Fibroblast of lung (primary cell): ENCODE data around the gene PEX14. TPM values are rescaled to one million over a fixed set of nuclear protein-coding genes. Genes with fewer than 3 reads are reported as not detected.

Experiments used
- DNase-seq, 2 donors: peaks; one replicate each; pipeline versions ENCODE4 v3.0.0 to v3.0.0-alpha.2; 2010; ENCODE audit warnings: low read depth in 2 of 2
- H2AFZ ChIP-seq: 2 replicates; pipeline ENCODE4 v1.5.1; 2012; ENCODE audit warnings: low read length, control low read depth, inconsistent platforms
- H3K27ac ChIP-seq: 2 replicates; pipeline ENCODE4 v1.5.1; 2011; ENCODE audit warnings: low read length, control low read depth; ENCODE audit not compliant: insufficient read depth
- H3K27me3 ChIP-seq: 2 replicates; pipeline ENCODE4 v1.5.1; 2011; ENCODE audit warnings: mild to moderate bottlenecking, low read length; ENCODE audit not compliant: control insufficient read depth, insufficient read depth
- H3K36me3 ChIP-seq: 2 replicates; pipeline ENCODE4 v1.5.1; 2011; ENCODE audit warnings: low read length; ENCODE audit not compliant: control insufficient read depth, insufficient read depth
- H3K4me1 ChIP-seq: 2 replicates; pipeline ENCODE4 v1.5.1; 2011; ENCODE audit warnings: low read length; ENCODE audit not compliant: control insufficient read depth, insufficient read depth; ENCODE audit errors: extremely low read depth
- H3K4me2 ChIP-seq: 2 replicates; pipeline ENCODE4 v1.5.1; 2011; ENCODE audit warnings: low read length, control low read depth; ENCODE audit not compliant: insufficient read depth; ENCODE audit errors: extremely low read depth
- H3K4me3 ChIP-seq, 4 experiments: fragments of 200-600 bp in 1 of 4; sonication (generic) in 1 of 4; replicated peaks in 1 of 4; 2 replicates each; pipeline ENCODE4 v1.5.1; 2011 to 2016; ENCODE audit warnings: low read length in 4 of 4, low read depth in 3 of 4, mild to moderate bottlenecking in 3 of 4, control low read depth in 2 of 4, inconsistent platforms in 1 of 4, mixed read lengths in 1 of 4; ENCODE audit not compliant: insufficient read depth in 1 of 4; ENCODE audit errors: control extremely low read depth in 1 of 4
- H3K79me2 ChIP-seq: 2 replicates; pipeline ENCODE4 v1.5.1; 2012; ENCODE audit warnings: mild to moderate bottlenecking, low read length, inconsistent platforms; ENCODE audit not compliant: control insufficient read depth, insufficient read depth
- H3K9ac ChIP-seq: 2 replicates; pipeline ENCODE4 v1.5.1; 2011; ENCODE audit warnings: mild to moderate bottlenecking, low read length, control low read depth; ENCODE audit not compliant: insufficient read depth
- H3K9me3 ChIP-seq: 2 replicates; pipeline ENCODE4 v1.5.1; 2012; ENCODE audit warnings: low read depth, low read length; ENCODE audit not compliant: control insufficient read depth, insufficient read depth
- H4K20me1 ChIP-seq: 2 replicates; pipeline ENCODE4 v1.5.1; 2011; ENCODE audit warnings: low read length; ENCODE audit not compliant: control insufficient read depth, insufficient read depth; ENCODE audit errors: extremely low read depth
- EZH2 ChIP-seq: IDR thresholded peaks from 2 replicates; pipeline ENCODE4 v1.5.1; 2012; ENCODE audit warnings: low read length, control low read depth, mild to moderate bottlenecking; ENCODE audit errors: missing control alignments
- polyA plus RNA-seq, 2 donors: library from polyadenylated mRNA; depleted of rRNA in 1 of 2; stranded (reverse) in 1 of 2; unstranded in 1 of 2; fragments of >200 nt; gene quantifications; 2 replicates each; pipeline ENCODE4 v1.2.1, GENCODE V29; 2011 to 2012; ENCODE audit warnings: missing spikeins in 1 of 2
- total RNA-seq: library from RNA; depleted of rRNA; stranded (reverse); fragments of >200 nt; gene quantifications from 2 replicates; pipeline ENCODE4 v1.2.1, GENCODE V29; 2014
- TF ChIP-seq, protein P1 (sequence below), 2 donors: IDR thresholded peaks in 1 of 2; conservative IDR thresholded peaks in 1 of 2; 1 replicate in 1 of 2; 2 replicates in 1 of 2; pipeline ENCODE4 v1.5.1; 2011 to 2012; ENCODE audit warnings: low read length in 2 of 2, control low read depth in 1 of 2, inconsistent platforms in 1 of 2, low read depth in 1 of 2, mild to moderate bottlenecking in 1 of 2

The PEX14 gene
- total and polyA plus RNA-seq, 2 donors (not counting 1 experiment from before 2014, with no cell fraction given), result 10.3 to 11.4 TPM

DNA sequence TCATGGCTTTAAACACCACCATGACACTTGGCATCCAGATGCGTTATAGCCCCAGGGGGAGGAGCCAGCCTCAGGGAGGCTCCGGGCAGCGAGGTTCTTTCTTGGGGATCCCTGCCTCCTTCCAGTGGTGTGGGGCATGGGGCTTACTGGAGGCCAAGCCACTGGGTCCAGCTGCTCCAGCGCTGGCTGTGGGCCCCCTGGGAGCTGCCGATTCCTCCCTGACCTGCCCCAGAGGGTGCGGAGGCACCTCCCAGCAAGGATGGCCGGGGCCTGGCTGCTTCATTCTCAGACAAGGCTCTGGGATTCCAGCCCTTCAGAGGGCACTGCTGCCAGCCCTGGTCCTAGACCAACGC, 159.3 kb downstream of the PEX14 start:
- Histone ChIP-seq H3K4me1 (no peaks in the 10 kb centered on the region), H3K79me2 (no peaks in the 10 kb centered on the region), H4K20me1 (no peaks in the 10 kb centered on the region), H3K9ac (no peak overlapping the region), H3K4me2 (no peak overlapping the region), H2AFZ (no peak overlapping the region), H3K9me3 (no peaks in the 10 kb centered on the region), H3K36me3 (peaks cover 2% of the 10 kb centered on the region), H3K27me3 (no peaks in the 10 kb centered on the region), H3K4me3 (no peak overlapping the region), H3K27ac (no peak overlapping the region)
- TF ChIP-seq EZH2, result no peak
- TF ChIP-seq, protein P1, sequence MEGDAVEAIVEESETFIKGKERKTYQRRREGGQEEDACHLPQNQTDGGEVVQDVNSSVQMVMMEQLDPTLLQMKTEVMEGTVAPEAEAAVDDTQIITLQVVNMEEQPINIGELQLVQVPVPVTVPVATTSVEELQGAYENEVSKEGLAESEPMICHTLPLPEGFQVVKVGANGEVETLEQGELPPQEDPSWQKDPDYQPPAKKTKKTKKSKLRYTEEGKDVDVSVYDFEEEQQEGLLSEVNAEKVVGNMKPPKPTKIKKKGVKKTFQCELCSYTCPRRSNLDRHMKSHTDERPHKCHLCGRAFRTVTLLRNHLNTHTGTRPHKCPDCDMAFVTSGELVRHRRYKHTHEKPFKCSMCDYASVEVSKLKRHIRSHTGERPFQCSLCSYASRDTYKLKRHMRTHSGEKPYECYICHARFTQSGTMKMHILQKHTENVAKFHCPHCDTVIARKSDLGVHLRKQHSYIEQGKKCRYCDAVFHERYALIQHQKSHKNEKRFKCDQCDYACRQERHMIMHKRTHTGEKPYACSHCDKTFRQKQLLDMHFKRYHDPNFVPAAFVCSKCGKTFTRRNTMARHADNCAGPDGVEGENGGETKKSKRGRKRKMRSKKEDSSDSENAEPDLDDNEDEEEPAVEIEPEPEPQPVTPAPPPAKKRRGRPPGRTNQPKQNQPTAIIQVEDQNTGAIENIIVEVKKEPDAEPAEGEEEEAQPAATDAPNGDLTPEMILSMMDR (conservative IDR thresholded peaks at IDR 0.05 in 1 of 2, IDR thresholded peaks at IDR 0.05 in 1 of 2; ENCODE audit: low read depth in 1 of 2, low read length in 2 of 2), result no peak
- DNase-seq, result no peak

DNA sequence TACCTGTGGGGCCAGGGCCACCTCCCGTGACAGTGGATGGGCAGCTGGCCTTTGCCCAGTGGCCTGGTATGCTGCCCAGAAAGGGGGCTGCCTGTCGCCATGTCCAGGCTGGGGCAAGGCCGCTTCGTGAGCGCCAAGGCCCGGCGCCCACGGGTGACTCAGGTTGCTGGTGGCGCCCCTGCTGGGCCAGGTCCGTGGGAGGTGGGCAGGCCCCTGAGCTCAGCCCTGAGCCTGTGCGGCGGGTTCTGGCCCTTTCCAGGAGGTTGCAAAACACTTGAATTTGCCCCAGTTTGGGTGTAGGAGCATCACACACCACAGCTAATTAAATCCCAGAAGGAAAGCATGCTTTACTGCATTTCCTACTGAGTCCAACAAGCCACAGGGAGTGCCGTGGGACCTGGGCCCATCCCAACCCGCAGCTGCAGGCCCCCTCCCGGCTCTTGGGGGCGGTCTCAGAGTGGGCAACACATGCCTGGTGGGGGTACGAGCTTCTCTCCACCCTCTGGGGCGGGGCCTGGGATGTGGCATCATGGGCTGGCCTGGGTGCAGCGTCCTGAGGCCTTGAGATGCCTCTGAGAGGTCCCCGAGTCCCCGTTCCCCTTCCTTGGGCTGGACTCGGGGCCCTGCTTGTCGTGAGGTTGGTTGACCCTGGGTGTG, 159.8 kb downstream of the PEX14 start:
- peak in 1 of 2 donors; percentile 35 for DNase-seq
- no peak overlapping the region for H3K27ac ChIP-seq
- no peak overlapping the region for H3K4me3 ChIP-seq
- H3K4me1 ChIP-seq, result no peaks in the 10 kb centered on the region
- no peak overlapping the region for H3K9ac ChIP-seq
- no peaks in the 10 kb centered on the region for H3K79me2 ChIP-seq
- TF ChIP-seq, protein P1 (conservative IDR thresholded peaks at IDR 0.05 in 1 of 2, IDR thresholded peaks at IDR 0.05 in 1 of 2; ENCODE audit: low read depth in 1 of 2, low read length in 2 of 2), result no peak
- TF ChIP-seq EZH2, result no peak
- peaks cover 2% of the 10 kb centered on the region for H3K36me3 ChIP-seq
- H3K27me3 ChIP-seq, result no peaks in the 10 kb centered on the region
- no peaks in the 10 kb centered on the region for H3K9me3 ChIP-seq
- H3K4me2 ChIP-seq, result no peak overlapping the region
- no peaks in the 10 kb centered on the region for H4K20me1 ChIP-seq
- H2AFZ ChIP-seq, result no peak overlapping the region

DNA sequence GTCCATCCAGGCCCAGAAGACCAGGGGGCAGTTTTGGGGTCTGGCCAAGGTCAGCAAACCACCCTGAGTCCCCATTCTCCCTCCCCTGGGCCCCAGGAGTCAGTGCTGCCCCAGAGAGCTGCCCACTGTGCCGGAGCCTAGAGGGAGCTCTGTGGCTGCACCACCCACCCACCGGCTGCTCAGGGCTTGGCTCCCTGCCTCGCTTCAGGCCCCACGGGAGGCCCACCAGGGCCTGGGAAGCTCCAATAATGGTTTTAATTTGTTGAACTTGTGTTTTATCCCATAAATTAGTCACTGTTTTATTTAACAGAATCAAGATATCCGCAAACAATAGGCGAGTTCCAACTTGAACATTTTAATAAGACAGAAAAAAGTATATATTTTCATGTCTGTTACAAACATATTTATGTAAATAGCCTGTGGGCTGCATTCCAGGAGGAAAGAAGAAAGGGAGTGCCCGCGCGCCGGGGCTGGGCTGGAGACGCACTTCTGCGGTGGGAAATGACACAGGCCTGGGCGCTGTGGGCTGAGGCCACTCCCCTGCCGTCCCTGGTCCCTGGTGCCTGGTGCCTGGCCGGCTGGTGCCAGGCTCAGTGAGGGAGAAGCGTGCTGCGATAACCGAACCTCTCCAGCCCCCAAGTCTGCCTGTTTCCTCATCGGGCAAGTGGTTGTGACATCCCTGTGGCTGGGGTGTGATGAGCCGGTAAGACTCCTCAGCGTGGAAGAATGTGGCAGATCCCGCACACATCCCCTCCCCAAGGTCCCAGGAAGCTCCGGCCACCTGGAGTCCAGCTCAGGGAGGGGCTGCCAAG, 160.5 kb downstream of the PEX14 start:
- Histone ChIP-seq H3K9ac (no peak overlapping the region), H3K36me3 (peaks cover 2% of the 10 kb centered on the region), H2AFZ (no peak overlapping the region), H3K4me1 (no peaks in the 10 kb centered on the region), H3K9me3 (no peaks in the 10 kb centered on the region), H3K4me2 (no peak overlapping the region), H3K4me3 (no peak overlapping the region), H3K79me2 (no peaks in the 10 kb centered on the region), H3K27me3 (no peaks in the 10 kb centered on the region), H3K27ac (no peak overlapping the region), H4K20me1 (no peaks in the 10 kb centered on the region)
- peak; percentile 20 to 50 for DNase-seq
- TF ChIP-seq EZH2, result no peak
- TF ChIP-seq, protein P1 (conservative IDR thresholded peaks at IDR 0.05 in 1 of 2, IDR thresholded peaks at IDR 0.05 in 1 of 2; ENCODE audit: low read depth in 1 of 2, low read length in 2 of 2), result no peak
